ENCODE results near the gene INKA2. TPM values are rescaled to one million over a fixed set of nuclear protein-coding genes. Genes with fewer than 3 reads are reported as not detected.

The INKA2 gene
- polyA plus RNA-seq, 1 of the 3 experiments (the other 2 are of a cell fraction) = 1.1 TPM

DNA sequence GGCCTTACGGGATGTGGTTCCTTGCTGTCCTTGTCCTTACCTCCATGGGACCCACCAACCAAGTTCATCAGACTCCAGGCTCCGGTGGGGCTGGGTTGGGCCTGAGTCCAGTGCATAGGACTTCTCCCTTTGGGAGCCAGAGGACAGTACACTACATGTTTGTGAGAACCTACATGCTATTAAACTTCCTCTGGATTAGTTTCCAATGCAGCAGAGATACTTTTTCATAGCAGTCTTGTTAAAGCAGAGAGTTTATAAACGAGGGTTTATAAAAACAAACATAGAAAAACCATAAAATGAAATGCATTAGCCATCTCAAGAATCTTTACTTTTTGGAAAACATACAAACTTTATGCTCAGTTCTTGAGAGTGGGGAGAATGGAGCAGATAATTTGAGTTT is 33.4 kb downstream of the INKA2 start (continued):
- TF ChIP-seq, protein P1, sequence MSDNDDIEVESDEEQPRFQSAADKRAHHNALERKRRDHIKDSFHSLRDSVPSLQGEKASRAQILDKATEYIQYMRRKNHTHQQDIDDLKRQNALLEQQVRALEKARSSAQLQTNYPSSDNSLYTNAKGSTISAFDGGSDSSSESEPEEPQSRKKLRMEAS (IDR thresholded peaks at IDR 0.05; ENCODE audit: low read depth) = no peak
- TF ChIP-seq RXRA (IDR thresholded peaks at IDR 0.05; ENCODE audit: borderline replicate concordance, low read depth) = no peak
- no peak for TF ChIP-seq EP300 (IDR thresholded peaks at IDR 0.05; ENCODE audit: borderline replicate concordance in 1 of 2, low read depth in 1 of 2, low read length in 1 of 2)

DNA sequence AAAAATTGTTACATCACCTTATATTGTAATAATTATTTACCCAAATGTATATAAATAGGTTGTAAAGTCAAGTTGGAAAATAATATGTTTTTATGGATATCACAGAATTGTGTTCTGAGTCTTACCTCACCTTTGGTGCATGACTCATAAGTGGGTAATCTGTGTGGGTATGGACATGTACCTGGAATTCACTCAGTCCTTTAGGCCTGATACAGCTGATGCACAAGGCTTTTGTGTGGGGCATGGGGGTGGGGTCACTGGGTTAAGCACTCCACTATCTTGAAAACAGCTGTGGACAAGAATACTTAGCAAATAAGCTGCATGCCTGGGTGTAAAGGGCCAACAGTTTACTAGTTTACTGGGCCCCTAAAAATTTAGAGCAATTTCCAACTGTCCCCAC is 34.4 kb downstream of the INKA2 start:
- TF ChIP-seq EZH2phosphoT487 (IDR thresholded peaks at IDR 0.05; ENCODE audit: borderline replicate concordance, low read depth) (no peak), MXI1 (IDR thresholded peaks at IDR 0.05; ENCODE audit: low read depth, low read length) (no peak), POLR2AphosphoS5 (IDR thresholded peaks at IDR 0.05; ENCODE audit: low read depth, low read length) (no peak), SIN3A (IDR thresholded peaks at IDR 0.05; ENCODE audit: borderline replicate concordance, low read depth, low read length) (no peak), FOSL2 (IDR thresholded peaks at IDR 0.05; ENCODE audit: borderline replicate concordance, low read depth) (no peak), YY1 (IDR thresholded peaks at IDR 0.05; ENCODE audit: low read depth) (no peak), NFIC (IDR thresholded peaks at IDR 0.05; ENCODE audit: borderline replicate concordance) (no peak), SMC3 (IDR thresholded peaks at IDR 0.05; ENCODE audit: low read depth, low read length) (no peak), RCOR1 (IDR thresholded peaks at IDR 0.05; ENCODE audit: low read length) (no peak), EP300 (IDR thresholded peaks at IDR 0.05; ENCODE audit: borderline replicate concordance in 1 of 2, low read depth in 1 of 2, low read length in 1 of 2) (no peak), FOXM1 (IDR thresholded peaks at IDR 0.05; ENCODE audit: low read depth) (no peak), RAD21 (IDR thresholded peaks at IDR 0.05; ENCODE audit: low read length) (no peak), CHD2 (IDR thresholded peaks at IDR 0.05; ENCODE audit: low read length, partially characterized antibody) (no peak)
- TF ChIP-seq, protein P2, sequence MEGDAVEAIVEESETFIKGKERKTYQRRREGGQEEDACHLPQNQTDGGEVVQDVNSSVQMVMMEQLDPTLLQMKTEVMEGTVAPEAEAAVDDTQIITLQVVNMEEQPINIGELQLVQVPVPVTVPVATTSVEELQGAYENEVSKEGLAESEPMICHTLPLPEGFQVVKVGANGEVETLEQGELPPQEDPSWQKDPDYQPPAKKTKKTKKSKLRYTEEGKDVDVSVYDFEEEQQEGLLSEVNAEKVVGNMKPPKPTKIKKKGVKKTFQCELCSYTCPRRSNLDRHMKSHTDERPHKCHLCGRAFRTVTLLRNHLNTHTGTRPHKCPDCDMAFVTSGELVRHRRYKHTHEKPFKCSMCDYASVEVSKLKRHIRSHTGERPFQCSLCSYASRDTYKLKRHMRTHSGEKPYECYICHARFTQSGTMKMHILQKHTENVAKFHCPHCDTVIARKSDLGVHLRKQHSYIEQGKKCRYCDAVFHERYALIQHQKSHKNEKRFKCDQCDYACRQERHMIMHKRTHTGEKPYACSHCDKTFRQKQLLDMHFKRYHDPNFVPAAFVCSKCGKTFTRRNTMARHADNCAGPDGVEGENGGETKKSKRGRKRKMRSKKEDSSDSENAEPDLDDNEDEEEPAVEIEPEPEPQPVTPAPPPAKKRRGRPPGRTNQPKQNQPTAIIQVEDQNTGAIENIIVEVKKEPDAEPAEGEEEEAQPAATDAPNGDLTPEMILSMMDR (IDR thresholded peaks at IDR 0.05) = no peak
- TF ChIP-seq, protein P3, sequence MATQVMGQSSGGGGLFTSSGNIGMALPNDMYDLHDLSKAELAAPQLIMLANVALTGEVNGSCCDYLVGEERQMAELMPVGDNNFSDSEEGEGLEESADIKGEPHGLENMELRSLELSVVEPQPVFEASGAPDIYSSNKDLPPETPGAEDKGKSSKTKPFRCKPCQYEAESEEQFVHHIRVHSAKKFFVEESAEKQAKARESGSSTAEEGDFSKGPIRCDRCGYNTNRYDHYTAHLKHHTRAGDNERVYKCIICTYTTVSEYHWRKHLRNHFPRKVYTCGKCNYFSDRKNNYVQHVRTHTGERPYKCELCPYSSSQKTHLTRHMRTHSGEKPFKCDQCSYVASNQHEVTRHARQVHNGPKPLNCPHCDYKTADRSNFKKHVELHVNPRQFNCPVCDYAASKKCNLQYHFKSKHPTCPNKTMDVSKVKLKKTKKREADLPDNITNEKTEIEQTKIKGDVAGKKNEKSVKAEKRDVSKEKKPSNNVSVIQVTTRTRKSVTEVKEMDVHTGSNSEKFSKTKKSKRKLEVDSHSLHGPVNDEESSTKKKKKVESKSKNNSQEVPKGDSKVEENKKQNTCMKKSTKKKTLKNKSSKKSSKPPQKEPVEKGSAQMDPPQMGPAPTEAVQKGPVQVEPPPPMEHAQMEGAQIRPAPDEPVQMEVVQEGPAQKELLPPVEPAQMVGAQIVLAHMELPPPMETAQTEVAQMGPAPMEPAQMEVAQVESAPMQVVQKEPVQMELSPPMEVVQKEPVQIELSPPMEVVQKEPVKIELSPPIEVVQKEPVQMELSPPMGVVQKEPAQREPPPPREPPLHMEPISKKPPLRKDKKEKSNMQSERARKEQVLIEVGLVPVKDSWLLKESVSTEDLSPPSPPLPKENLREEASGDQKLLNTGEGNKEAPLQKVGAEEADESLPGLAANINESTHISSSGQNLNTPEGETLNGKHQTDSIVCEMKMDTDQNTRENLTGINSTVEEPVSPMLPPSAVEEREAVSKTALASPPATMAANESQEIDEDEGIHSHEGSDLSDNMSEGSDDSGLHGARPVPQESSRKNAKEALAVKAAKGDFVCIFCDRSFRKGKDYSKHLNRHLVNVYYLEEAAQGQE (IDR thresholded peaks at IDR 0.05; ENCODE audit: low read depth, low read length) = no peak
- TF ChIP-seq, protein P4, sequence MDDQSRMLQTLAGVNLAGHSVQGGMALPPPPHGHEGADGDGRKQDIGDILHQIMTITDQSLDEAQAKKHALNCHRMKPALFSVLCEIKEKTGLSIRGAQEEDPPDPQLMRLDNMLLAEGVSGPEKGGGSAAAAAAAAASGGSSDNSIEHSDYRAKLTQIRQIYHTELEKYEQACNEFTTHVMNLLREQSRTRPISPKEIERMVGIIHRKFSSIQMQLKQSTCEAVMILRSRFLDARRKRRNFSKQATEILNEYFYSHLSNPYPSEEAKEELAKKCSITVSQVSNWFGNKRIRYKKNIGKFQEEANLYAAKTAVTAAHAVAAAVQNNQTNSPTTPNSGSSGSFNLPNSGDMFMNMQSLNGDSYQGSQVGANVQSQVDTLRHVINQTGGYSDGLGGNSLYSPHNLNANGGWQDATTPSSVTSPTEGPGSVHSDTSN (IDR thresholded peaks at IDR 0.05) = no peak
- no peak for DNase-seq
- Histone ChIP-seq H3K79me2 (ENCODE audit: insufficient read depth) (no peaks in the 10 kb centered on the region), H3K4me1 (ENCODE audit: control insufficient read depth in 1 of 2, insufficient read depth in 2 of 2, low read depth in 1 of 2, low read length in 1 of 2) (no peaks in the 10 kb centered on the region; a peak in 2 of 4 replicates), H3K4me3 (ENCODE audit: low read depth in 2 of 2, low read length in 1 of 2) (no peak overlapping the region), H3K27ac (ENCODE audit: low read depth in 2 of 2, low read length in 1 of 2) (no peak overlapping the region), H3K36me3 (replicated peaks in 1 of 2; ENCODE audit: control insufficient read depth in 1 of 2, insufficient read depth in 2 of 2, low read length in 1 of 2) (peaks cover 59 to 63% of the 10 kb centered on the region in 2 experiments), H3K9ac (no peak overlapping the region), H3K9me2 (no peaks in the 10 kb centered on the region; the same call in 1 of the 2 replicates), H3K4me2 (no peak overlapping the region), H3F3A (replicated peaks; ENCODE audit: insufficient read depth) (peaks cover 8% of the 10 kb centered on the region), H3K9me3 (no peaks in the 10 kb centered on the region), H2AFZ (ENCODE audit: low read depth) (no peak overlapping the region), H3K27me3 (ENCODE audit: insufficient read depth) (no peaks in the 10 kb centered on the region), H4K20me1 (ENCODE audit: insufficient read depth) (no peaks in the 10 kb centered on the region)
- ChIA-PET CTCF (interaction anchor here (0.6 to 2.8 kb wide), 3 partner anchors 9 to 196 kb away, joined by 3 to 24 read pairs (median 3); no protein-coding TSS in a partner anchor), POLR2A (no interaction called here)
